ENCODE measurements around the gene STK32C.

DNA sequence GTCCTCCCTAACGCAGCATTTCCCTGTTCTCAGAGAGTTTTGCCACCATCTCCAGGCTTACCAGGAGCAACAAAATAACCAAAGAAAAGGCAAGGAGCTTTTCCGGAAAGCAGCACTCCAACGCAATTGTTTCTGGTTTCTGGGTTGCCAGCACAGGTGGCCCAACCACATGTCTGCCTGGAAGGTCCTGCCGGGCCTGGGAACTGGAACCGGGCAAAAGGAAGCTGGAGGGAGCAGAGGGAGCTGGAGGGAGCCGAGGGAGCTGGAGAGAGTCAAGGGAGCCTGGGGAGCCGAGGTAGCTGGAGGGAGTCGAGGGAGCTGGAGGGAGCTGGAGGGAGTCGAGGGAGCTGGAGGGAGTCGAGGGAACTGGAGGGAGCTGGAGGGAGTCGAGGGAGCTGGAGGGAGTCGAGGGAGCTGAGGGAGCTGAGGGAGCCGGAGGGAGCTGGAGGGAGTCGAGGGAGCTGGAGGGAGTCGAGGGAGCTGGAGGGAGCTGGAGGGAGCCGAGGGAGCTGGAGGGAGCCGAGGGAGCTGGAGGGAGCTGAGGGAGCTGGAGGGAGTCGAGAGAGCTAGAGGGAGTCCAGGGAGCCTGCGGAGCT, 54.6 kb downstream of the STK32C start:
- TF ChIP-seq NFRKB (IDR thresholded peaks at IDR 0.05): no peak
- no peak for TF ChIP-seq FOXK2 (IDR thresholded peaks at IDR 0.05)
- no peak for TF ChIP-seq FOXA1 (IDR thresholded peaks at IDR 0.05)
- TF ChIP-seq TARDBP (IDR thresholded peaks at IDR 0.05): no peak
- no peak for TF ChIP-seq BHLHE40 (IDR thresholded peaks at IDR 0.05; ENCODE audit: borderline replicate concordance)
- no peak for TF ChIP-seq ZNF384 (IDR thresholded peaks at IDR 0.05)
- TF ChIP-seq SP1 (IDR thresholded peaks at IDR 0.05): no peak
- no peak for TF ChIP-seq FOXM1 (IDR thresholded peaks at IDR 0.05; ENCODE audit: borderline replicate concordance)
- no peak for TF ChIP-seq PKNOX1 (IDR thresholded peaks at IDR 0.05)
- no peak for TF ChIP-seq SUZ12 (IDR thresholded peaks at IDR 0.05)
- TF ChIP-seq HDGF (IDR thresholded peaks at IDR 0.05; ENCODE audit: borderline replicate concordance): no peak

All from HEK293T (cell line).